HUES48 (cell line): ENCODE data around the gene PTEN.
"Not testable (repeated sequence)": the region's sequence is repeated elsewhere in the genome, so short reads cannot be mapped to it uniquely, and the experiment has no call there.

ENCODE experiments used
- H3K27ac ChIP-seq: one replicate; pipeline ENCODE4 v1.7.0; 2013; ENCODE audit warnings: low read depth, low read length, inconsistent platforms
- H3K27me3 ChIP-seq: 2 replicates; pipeline ENCODE4 v1.6.1; 2013; ENCODE audit warnings: mild to moderate bottlenecking, low read length; ENCODE audit not compliant: control insufficient read depth, insufficient read depth
- H3K36me3 ChIP-seq: 2 replicates; pipeline ENCODE4 v1.6.1; 2013; ENCODE audit warnings: low read length; ENCODE audit not compliant: control insufficient read depth, insufficient read depth
- H3K4me1 ChIP-seq: 2 replicates; pipeline ENCODE4 v1.6.1; 2013; ENCODE audit warnings: mild to moderate bottlenecking, low read length; ENCODE audit not compliant: control insufficient read depth, insufficient read depth
- H3K4me3 ChIP-seq: 2 replicates; pipeline ENCODE4 v1.5.1; 2013; ENCODE audit warnings: mild to moderate bottlenecking, low read depth, low read length
- H3K9ac ChIP-seq: 2 replicates; pipeline ENCODE4 v1.6.1; 2013; ENCODE audit warnings: mild to moderate bottlenecking, low read depth, low read length, moderate library complexity
- H3K9me3 ChIP-seq: 2 replicates; pipeline ENCODE4 v1.6.1; 2013; ENCODE audit warnings: low read length; ENCODE audit not compliant: control insufficient read depth, insufficient read depth

Gene PTEN

GRCh38 chr10:87862679-87863052 lies 759 bp upstream of the PTEN start:
- Histone ChIP-seq H3K27ac (peak overlapping the region; percentile 96), H3K4me3 (peak overlapping the region; percentile 92), H3K9me3 (no peaks in the 10 kb centered on the region)

GRCh38 chr10:87863951-87864495 lies 598 bp downstream of the PTEN start:
- H3K27me3 ChIP-seq, H3K9me3 ChIP-seq, H3K36me3 ChIP-seq: not testable (repeated sequence)
- Histone ChIP-seq H3K4me1 (peaks cover 28% of the 10 kb centered on the region), H3K4me3 (peak overlapping the region; percentile 92), H3K27ac (peak overlapping the region; percentile 96), H3K9ac (peak overlapping the region; percentile 80)

More at GRCh38 chr10:87862679-87863052, 759 bp upstream of the PTEN start:
- H3K9ac ChIP-seq, result peak overlapping the region; percentile 91
- H3K27me3 ChIP-seq, result 0 out of 2 replicates have a peak, but pooled peaks cover 4% of the 10 kb centered on the region
- H3K36me3 ChIP-seq, result peaks cover 5% of the 10 kb centered on the region; the same call in 1 of the 2 replicates
- peaks cover 20% of the 10 kb centered on the region for H3K4me1 ChIP-seq

- Histone ChIP-seq H3K9ac (peak overlapping the region; percentile 54), H3K4me3 (peak overlapping the region; percentile 92), H3K27me3 (0 out of 2 replicates have a peak, but pooled peaks cover 4% of the 10 kb centered on the region), H3K27ac (no peak overlapping the region), H3K36me3 (peaks cover 6% of the 10 kb centered on the region), H3K4me1 (peaks cover 28% of the 10 kb centered on the region), H3K9me3 (no peaks in the 10 kb centered on the region)
Measured at GRCh38 chr10:87864496-87865059, 1.2 kb downstream of the PTEN start.

- Histone ChIP-seq H3K27me3 (0 out of 2 replicates have a peak, but pooled peaks cover 4% of the 10 kb centered on the region), H3K4me3 (peak overlapping the region; percentile 92), H3K4me1 (peaks cover 28% of the 10 kb centered on the region), H3K36me3 (peaks cover 6% of the 10 kb centered on the region), H3K27ac (no peak overlapping the region), H3K9ac (peak overlapping the region; percentile 54; the same call in 1 of the 2 replicates), H3K9me3 (no peaks in the 10 kb centered on the region)
Measured at GRCh38 chr10:87865241-87865881, 1.9 kb downstream of the PTEN start.

GRCh38 chr10:87866412-87866974 lies 3.1 kb downstream of the PTEN start:
- Histone ChIP-seq H3K9ac (peak overlapping the region; percentile 28), H3K27me3 (no peaks in the 10 kb centered on the region), H3K9me3 (no peaks in the 10 kb centered on the region), H3K36me3 (peaks cover 6% of the 10 kb centered on the region), H3K4me3 (peak overlapping the region; percentile 92), H3K4me1 (peaks cover 20% of the 10 kb centered on the region), H3K27ac (no peak overlapping the region)

- Histone ChIP-seq H3K4me1 (peaks cover 20% of the 10 kb centered on the region), H3K4me3 (peak overlapping the region; percentile 92), H3K9me3 (no peaks in the 10 kb centered on the region), H3K27ac (no peak overlapping the region), H3K9ac (no peak overlapping the region; the same call in 1 of the 2 replicates), H3K36me3 (peaks cover 6% of the 10 kb centered on the region), H3K27me3 (no peaks in the 10 kb centered on the region)
Measured at GRCh38 chr10:87867453-87867852, 4.0 kb downstream of the PTEN start.

GRCh38 chr10:87868277-87868676 lies 4.9 kb downstream of the PTEN start:
- Histone ChIP-seq H3K4me1 (peaks cover 21% of the 10 kb centered on the region), H3K9me3 (no peaks in the 10 kb centered on the region), H3K9ac (peak overlapping the region; percentile 3; the same call in 1 of the 2 replicates), H3K27me3 (no peaks in the 10 kb centered on the region), H3K4me3 (peak overlapping the region; percentile 92), H3K36me3 (peaks cover 6% of the 10 kb centered on the region), H3K27ac (no peak overlapping the region)

GRCh38 chr10:87869139-87869538 lies 5.7 kb downstream of the PTEN start:
- H3K36me3 ChIP-seq, H3K4me3 ChIP-seq, H3K27me3 ChIP-seq, H3K27ac ChIP-seq, H3K9me3 ChIP-seq, H3K9ac ChIP-seq: not testable (repeated sequence)
- peaks cover 30% of the 10 kb centered on the region for H3K4me1 ChIP-seq

GRCh38 chr10:87869773-87870551 lies 6.5 kb downstream of the PTEN start:
- Histone ChIP-seq H3K36me3 (peaks cover 6% of the 10 kb centered on the region), H3K9me3 (no peaks in the 10 kb centered on the region), H3K4me1 (peaks cover 32% of the 10 kb centered on the region), H3K9ac (no peak overlapping the region), H3K27me3 (no peaks in the 10 kb centered on the region), H3K27ac (no peak overlapping the region), H3K4me3 (no peak overlapping the region)

- no peaks in the 10 kb centered on the region for H3K9me3 ChIP-seq
- peaks cover 21% of the 10 kb centered on the region for H3K4me1 ChIP-seq
- H3K27me3 ChIP-seq, result no peaks in the 10 kb centered on the region
- H3K27ac ChIP-seq, result no peak overlapping the region
- no peak overlapping the region for H3K4me3 ChIP-seq
- no peak overlapping the region for H3K9ac ChIP-seq
- no peaks in the 10 kb centered on the region; the same call in 1 of the 2 replicates for H3K36me3 ChIP-seq
Measured at GRCh38 chr10:87872828-87873227, 9.4 kb downstream of the PTEN start.
